Anterior cingulate cortex (tissue), 58 donors: ENCODE data around the gene MYH3.
"Not testable (repeated sequence)": the region's sequence is repeated elsewhere in the genome, so short reads cannot be mapped to it uniquely, and the experiment has no call there.

Experiments used
- DNase-seq, 58 donors: peaks; one replicate each; lab custom pipeline; 2025; lab: John Stamatoyannopoulos, UW

Gene MYH3

DNA sequence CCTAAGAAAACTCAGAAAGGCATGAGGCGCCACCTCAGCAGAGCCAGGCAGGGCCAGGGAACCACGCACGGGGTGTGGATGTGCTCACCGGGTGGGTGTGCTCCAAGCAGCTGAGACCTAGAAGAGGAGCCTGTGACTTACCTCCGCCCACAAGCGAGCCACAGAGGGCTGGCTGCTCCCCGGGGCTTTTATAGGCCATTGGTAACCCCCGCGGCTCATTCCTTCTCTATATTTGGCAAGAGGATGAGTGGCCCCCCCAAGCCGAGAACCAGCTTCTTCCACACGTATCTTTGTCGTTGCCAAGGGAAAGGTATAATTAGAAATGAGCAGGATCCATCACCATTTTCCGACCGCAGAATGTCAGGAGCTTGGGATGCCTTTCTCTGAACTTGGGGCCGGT lies at the start of gene MYH3:
Gene MYH3, minus strand, starts transcription at position 162 of the 400 bp plus-strand sequence. CDS start 2,245 bp downstream, outside the sequence.
- DNase-seq = peak in 2 of 58 donors; percentile 12 to 16

DNA sequence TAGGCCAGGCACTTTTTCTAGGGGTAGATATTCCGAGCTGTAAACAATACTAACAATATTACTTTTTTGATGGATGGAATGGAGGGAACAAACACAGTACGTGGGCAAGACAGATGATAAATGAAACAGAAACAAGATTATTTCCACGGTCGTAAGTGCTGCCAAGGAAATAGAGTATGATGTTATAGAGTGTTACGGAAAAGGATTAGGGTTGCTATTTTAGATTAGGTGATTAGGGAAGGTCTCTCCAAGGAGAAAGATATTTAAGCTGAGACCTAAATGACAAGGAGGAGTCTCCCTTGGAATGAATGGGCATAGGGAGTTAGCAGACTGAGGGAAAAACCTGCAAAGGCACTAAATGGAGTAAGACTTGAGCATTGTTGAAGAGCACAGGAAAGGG lies 48.6 kb upstream of the MYH3 start:
- no peak for DNase-seq

DNA sequence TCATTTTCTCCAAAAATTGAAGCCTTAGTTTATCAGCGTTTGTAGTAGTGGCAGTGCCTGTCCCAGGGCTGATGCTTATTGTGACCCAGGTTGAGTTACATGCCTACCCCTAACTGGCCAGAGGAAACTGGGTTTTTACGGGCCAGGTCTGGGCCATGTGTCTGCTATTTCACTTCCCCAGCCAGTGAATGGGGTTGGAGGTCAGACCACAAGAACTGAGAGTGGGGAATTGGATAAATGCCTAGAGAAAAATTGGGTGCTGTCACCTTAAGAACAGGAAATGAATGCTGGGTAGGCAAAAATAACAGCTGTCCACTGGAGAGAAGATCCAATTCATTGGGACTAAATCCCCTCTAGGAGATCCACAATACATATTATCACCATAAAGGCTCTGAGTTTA lies 45.5 kb upstream of the MYH3 start:
- no peak for DNase-seq

DNA sequence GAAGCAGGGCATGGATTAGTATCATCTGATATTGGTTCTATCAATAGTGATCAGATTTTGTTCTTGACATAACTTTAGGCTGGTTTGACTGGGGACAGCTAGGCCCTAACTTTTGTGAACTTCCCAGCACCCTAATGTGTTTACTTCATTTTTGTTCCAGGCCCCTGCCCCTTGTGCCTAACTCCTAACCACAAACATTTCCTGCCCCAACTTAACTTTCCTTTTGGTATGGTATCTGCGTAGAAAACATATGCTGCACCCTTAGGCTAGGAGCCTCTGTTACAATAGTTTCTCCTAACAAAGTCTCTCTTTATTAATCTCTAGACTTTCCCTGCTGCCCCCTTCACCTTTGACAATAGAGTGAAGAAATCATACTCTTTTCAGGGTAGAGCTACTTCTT lies 42.7 kb upstream of the MYH3 start:
- no peak for DNase-seq

DNA sequence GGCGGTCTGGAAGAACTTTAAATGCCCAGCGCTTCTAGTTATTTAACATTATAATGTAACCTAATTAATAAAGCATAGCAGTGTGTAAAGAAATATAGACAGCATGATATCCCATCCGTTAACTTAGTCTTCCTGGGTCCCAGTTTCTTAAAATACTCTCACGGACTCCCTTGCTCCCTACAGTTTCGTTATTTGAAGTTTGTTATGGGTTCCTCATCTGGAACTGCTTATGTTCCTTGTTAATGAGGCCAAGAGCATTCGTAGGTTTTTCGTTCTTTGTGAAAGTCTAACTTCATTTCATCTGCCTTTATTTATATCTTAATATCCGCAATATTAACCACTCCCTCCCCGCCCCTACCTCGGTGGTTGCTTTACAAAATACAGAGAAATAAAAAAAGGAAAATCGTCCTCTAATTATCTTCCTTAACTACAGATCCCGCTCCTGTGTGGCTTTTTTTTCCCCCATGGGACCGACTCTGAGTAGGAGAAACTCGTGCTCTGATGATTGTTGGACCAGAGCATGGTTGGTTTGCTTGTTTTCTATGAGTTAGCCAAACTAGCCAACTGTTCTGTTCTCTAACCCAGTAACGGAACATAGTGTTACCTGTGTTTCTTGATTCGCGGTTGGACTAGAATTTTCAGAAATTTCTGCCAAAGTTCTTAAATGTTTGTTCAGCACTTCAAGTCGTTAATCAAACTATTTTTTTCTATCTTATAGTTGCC lies 41.1 kb upstream of the MYH3 start:
- no peak for DNase-seq

DNA sequence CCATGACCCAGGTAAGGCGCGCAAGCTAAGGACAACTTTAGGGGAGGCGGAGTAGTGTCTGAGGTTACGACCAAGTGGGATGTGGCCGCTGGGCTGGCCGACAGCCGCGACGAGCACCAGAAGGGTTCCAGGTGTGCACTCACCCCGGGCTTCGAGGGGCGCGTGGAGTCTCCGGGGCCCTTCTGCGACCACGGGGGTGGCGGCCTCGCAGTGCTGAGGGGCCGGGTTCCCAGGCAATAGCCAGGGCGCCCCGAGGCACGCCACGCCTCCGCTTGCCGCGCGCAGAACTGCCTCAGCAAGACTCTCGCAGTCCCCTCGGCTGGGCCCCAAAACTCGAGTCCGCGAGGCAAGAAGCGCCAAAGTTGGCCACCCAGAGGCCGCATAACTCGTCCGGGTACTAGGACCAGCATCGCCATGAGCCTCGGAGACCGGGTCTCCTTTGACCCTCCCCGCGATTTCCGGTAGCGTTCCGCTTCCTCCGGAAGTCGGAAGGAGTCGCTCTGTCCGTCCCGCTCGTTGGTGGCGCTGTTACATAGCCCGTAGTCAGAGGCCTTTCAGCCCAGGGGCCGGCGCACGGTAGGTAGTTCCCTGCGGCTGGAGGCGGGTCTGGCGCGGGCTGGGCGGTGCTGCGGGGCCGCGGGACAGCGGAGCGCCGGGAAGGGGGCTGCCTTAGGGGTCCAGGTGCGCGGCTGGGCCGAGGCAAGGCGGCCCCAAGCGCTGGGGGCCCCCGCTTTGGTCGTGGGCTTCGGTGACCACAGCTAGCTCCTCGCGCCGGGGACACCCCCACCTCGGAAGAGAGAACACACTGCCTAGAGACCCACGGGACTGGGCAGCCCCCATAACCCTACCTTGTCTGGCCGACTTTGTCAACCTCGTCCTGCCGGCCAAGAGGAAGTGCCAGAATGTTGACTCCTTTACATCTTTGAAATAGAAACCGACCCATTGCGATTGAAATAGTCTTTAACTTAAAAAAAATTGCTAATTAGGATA lies 40.3 kb upstream of the MYH3 start, which contains the start of the genes ADPRM and SCO1:
Gene ADPRM, plus strand, starts transcription at position 503 of the 990 bp plus-strand sequence. CDS start 7,333 bp downstream, outside the sequence.
Gene SCO1, minus strand, starts transcription at position 442 of the 990 bp plus-strand sequence. Its CDS starts 26 bp downstream, at position 416.
- peak; percentile 40 to 96 (median 90) for DNase-seq

DNA sequence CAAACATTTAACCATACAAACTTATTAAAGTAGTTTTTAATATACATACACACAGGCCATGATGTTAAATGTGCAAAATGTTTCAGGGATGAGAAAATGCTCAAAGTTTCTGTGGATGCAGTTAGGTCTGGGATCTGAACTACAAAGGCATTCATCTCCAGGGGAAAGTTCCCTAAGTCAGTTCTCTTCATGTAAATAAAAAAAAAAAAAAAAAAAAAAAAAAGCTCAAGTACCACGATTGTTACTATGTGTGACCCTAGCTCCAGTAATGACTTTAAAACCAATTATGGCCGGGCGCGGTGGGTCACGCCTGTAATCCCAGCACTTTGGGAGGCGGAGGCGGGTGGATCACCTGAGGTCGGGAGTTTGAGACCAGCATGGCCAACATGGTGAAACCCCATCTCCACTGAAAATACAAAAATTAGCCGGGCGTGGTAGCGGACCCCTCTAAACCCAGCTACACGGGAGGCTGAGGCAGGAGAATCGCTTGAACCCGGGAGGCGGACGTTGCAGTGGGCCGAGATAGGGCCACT lies 38.8 kb upstream of the MYH3 start:
- DNase-seq = not testable (repeated sequence)

DNA sequence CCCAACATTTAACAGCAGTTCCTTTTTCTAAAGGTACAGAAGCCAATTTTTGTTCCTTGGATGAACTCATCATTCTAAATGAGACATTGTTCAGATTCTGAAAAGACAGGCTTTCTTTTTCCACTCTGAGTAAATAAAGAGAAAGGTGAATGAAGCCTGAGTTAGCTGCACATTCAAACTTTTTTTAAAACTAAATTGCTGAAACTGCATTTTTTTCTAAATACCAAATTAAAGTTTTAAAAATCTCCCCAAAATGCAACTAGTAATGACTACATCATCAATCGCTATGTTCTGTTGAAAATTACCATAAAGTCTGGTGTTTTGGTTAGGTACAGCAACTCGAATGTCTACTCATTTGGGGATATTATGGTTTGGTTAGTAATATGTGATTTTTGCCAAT lies 30.4 kb upstream of the MYH3 start:
- DNase-seq = no peak

DNA sequence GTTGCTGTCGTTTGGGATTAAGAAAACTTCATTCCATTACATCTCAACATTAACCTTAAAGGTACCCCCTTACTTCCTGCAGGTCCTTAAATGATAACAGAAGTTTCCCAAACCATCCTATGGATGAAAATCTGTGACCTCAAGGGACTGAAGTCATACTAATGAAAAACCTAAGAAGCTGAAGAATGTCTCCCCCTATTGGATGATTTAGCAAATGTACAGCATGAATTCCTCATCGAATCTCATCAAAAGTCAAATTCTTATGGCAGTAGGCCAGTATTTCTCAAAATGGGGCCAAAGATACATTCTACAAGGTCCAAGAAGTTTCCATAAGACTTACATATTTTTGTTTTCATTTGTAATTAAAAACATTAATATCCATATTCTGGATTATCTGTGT lies 26.7 kb upstream of the MYH3 start:
- DNase-seq = no peak

DNA sequence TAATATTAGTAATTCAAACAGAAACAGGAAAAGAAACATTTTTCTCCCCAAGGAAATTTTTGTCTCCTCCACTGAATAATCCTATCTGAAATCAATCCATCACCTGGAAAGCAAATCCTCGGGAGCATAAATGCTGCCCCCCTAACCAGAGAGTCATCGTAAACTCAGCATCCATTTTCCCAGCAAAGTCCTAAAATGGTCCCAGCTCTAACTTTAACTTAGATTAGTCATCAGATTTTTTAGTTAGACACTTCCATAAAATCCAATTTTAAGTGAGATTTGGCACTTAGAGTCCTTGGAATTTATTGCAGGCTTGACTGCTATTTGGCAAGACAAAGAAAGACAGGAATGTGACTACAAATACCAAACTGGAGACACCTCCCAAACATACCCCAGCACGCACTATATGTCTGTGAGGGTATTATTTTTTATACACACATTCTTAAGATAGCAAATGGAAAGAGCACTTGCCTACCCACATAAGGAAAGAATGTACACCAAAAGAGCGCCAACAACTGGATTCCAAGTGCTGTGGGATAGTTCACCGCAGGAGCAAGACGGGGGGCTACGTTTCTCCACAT lies 24.8 kb upstream of the MYH3 start:
- DNase-seq = no peak

DNA sequence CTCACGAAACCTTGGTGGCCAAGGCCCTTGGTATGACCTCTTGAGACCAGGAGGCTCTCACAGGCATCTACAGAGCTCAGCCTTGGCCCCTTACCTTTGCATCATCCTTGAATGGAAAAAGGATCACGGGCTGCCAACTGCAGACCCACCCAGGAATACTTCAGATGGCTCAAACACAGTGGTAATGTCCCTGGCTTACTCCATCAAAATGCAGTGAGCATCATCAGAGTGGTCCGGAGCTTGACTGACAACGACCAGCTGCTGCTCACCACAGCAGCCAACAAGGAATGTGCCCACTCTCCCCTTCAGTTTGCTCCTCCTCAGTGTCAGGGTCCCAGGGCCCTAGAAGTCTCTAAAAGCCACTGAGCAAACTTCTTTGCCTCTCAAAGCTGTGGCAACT lies 17.6 kb upstream of the MYH3 start:
- DNase-seq = no peak

DNA sequence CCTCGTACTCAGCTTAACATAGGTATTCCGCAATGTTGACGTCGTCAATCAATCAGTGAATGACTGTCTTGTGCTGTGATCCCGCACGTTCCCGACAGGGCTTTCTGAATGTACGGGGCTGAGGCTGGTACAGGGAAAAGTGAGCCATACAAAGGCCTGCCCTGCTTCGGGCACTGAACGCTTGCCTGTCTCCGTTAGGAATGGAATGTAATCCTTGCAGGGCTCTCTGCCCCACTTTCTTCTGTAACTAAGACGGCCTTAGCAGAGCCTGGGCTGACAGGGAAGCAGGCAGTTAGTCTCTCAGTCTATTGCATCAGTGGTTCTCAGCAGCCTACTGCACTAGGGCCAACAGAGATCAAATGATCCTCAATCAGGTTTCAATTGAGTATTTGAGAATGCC lies 16.2 kb upstream of the MYH3 start:
- DNase-seq = no peak

DNA sequence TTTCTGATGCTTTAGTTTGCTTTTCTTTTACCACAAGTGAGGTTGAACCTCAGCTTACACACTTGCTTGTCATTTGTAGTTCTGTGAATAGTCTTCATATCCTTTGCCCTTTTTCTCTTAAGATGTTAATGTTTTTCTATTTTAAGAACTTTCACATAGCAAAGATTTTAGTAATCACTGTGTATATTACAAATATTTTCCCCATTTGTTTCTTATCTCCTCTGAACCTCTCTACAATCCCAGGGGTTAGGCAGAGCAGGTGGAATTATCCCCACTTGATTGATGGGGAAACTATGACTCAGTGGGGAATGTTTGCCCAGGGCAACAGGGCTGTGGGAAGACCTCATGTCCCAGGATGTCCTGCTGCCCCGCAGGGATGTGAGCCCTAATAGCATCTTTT lies 11.7 kb upstream of the MYH3 start:
- no peak for DNase-seq

DNA sequence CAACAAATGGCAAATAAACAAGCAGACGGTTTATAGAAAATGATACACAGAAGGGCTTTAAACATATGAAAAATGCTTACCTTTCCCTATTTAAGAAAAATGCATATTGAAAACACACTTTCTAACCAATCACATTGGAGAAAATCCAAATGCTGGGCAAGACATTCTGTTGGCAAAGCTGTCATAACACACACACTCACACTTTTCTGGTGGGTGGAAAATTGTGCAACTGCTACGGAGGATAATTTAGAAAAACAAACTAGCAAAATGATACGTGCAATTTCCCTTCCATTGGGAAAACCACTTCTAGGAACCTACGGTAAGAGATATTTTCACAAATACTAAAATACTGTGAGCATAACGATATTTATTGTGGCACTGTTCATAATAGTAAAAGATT lies 9.8 kb upstream of the MYH3 start:
- DNase-seq = no peak

DNA sequence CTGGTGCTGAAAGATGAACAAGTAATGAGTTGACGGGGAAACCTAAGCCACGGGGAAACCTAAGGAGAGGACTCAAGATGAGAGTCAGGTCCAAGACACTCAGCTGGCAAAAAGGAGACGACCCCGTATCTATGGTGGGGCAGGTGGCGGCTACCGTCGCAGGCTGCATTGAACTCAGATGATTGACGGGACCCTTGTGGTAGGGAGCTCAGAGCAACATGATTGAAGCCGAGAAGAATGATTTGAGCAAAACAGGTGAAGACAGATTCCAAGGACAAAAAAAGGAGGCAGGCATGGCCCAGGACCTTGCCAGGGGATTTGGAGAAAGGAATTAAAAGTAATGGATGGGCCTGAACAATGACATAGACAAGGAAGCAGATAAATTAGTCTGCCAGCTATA lies 7.5 kb upstream of the MYH3 start:
- DNase-seq = no peak

DNA sequence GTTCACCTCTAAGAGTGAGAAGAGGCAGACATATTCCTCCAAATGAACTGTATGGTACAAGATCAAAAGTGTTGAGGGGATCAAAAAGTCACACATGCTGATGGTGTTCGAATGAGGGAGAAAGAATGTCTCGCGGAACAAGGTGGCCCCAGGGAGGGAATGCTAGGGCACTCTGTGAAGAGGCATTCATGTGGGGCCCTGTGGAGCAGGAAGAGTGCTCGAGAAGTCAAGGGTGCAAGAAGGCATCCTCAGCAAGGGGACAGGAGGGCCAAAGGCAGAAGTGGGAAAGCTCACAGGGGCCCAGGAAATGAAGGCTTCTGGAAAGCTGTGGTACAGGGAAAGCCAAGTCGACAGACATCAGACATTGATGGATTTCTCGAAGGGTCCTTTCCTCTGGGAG lies 6.1 kb upstream of the MYH3 start:
- no peak for DNase-seq

DNA sequence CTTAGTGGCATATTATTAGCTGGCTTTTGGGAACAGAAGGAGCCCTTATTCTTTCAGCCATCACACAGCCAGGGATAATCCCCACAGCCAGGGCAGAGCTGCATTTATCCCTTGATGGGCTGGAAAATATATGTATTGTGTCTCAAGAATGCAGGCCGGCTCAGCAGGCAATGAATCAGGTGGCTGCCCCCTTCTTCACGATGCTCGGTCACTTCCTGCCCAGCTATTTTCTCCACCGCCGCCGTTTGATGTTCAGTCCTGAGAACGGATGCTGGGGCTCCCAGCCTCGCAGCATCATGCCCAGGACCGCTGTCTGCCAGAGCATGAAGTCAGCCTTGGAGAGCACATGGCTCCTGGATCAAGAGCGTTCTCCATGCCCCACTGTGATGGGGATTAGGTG lies 4.3 kb upstream of the MYH3 start:
- DNase-seq = no peak

DNA sequence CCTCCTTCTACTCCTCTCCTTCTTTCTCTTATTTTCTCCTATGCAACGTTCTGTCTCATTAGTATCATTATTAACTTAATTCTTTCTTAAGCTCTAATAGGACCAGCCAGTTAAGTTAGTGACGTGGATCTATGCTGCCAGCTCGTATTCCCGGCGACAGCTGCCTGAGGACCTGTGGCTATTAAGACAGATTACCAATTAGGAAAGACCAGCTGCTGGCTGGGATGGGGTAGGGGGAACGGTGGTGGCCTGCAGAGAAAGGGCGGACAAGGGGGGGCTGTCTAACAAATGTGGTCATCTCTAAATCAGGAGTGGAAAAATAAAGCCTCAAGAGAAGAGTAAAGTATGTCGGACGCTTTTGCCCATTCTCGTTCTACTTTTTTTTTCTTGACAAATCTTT lies 770 bp upstream of the MYH3 start:
- no peak for DNase-seq

DNA sequence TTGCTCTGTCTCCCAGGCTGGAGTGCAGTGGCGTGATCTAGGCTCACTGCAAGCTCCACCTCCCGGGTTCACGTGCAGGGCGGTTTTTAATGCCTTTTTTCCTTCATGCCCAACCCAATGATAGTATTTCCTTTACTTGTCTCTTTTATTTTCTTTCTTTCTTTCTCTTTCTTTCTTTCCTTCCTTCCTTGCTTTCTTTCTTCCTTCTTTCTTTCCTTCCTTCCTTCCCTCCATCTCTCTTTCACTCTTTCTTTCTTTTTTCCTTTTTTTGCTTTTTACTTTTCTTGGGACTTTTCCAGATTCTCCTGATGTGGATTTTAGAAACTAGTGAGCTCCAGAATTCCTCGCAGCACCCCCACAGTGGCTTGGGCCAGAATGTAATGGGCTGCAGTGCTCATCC lies 3.1 kb downstream of the MYH3 start:
- no peak for DNase-seq

DNA sequence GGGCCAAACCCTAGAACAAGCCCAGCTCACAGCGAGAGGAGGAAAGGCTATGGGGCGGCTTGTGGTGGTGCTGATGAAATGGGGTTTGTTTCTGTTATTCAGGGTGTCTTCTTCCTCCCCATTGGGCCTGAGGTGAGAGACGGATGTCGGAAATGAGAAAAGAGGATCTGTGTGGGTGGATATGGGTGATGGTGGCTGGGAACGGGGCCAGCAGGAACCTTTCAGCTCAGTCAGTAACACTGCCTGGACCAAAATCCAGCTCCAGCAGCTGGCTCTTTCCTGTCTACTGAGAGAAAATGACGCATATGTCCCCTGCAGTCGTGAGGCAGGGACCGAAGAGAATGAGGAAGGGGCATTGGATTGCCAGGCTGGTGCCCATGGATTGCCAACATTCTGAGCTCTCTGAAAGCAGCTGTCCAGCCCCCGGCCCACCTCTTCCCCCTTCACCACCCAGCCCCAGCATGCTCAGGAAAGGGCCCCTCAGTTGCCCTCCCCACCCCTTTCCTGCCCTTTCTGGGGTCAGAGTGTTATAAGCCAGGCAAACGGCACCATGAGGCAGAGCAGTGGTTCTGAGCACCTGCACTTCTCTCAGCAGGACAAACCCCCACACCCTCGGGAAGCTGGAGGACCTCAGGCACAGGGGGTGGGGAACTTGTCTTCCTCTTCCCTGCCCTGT lies 4.0 kb downstream of the MYH3 start:
- peak in 14 of 58 donors; percentile 1 to 33 (median 8) for DNase-seq
